ENCODE results near the gene GPX1. TPM values are rescaled to one million over a fixed set of nuclear protein-coding genes. Genes with fewer than 3 reads are reported as not detected.
A peak's percentile ranks its signal among the peaks of the same experiment; 100 is the strongest.
"Not testable (repeated sequence)": the region's sequence is repeated elsewhere in the genome, so short reads cannot be mapped to it uniquely, and the experiment has no call there.

GPX1 gene
- total RNA-seq, 4 donors from 2014 or later, result 161 to 398 (median 226) TPM

GRCh38 chr3:49352890-49353421, 5.2 kb downstream of the GPX1 start:
- no peak for TF ChIP-seq POLR2A (IDR thresholded peaks at IDR 0.05)
- no peak for TF ChIP-seq CTCF (IDR thresholded peaks at IDR 0.05)
- no peaks in the 10 kb centered on the region for H3K36me3 ChIP-seq
- no peak for DNase-seq
- H3K4me1 ChIP-seq, result peaks cover 17 to 43% of the 10 kb centered on the region in 2 donors
- H3K9me3 ChIP-seq, result no peaks in the 10 kb centered on the region
- WGBS, 2 donors, result 90 to 92% methylated on average over 5 of the region's 5 CpGs
- no peak overlapping the region for H3K4me3 ChIP-seq (replicated peaks in 1 of 3)
- no peaks in the 10 kb centered on the region for H3K27me3 ChIP-seq
- peak overlapping the region; percentile 57 to 81 (median 75) for H3K27ac ChIP-seq
- intact Hi-C loops (cut with DNase I), result no loop called here

- Histone ChIP-seq H3K9me3 (no peaks in the 10 kb centered on the region), H3K4me1 (peaks cover 17 to 43% of the 10 kb centered on the region in 2 donors), H3K36me3 (no peaks in the 10 kb centered on the region), H3K4me3 (replicated peaks in 1 of 3) (no peak overlapping the region), H3K27me3 (no peaks in the 10 kb centered on the region), H3K27ac (peak overlapping the region; percentile 57 to 81 (median 75))
- TF ChIP-seq POLR2A (IDR thresholded peaks at IDR 0.05), result no peak
- TF ChIP-seq CTCF (IDR thresholded peaks at IDR 0.05), result no peak
- intact Hi-C loops (cut with DNase I), result no loop called here
- DNase-seq, result no peak
- whole genome bisulfite sequencing, 2 donors, result 48 to 63% methylated on average over 2 of the region's 2 CpGs
Observed at GRCh38 chr3:49352281-49352680, 5.9 kb downstream of the GPX1 start.

- Histone ChIP-seq H3K27ac (peak overlapping the region; percentile 57 to 81 (median 75)), H3K4me1 (peaks cover 19 to 49% of the 10 kb centered on the region in 2 donors), H3K36me3 (no peaks in the 10 kb centered on the region), H3K9me3 (no peaks in the 10 kb centered on the region), H3K27me3 (no peaks in the 10 kb centered on the region), H3K4me3 (replicated peaks in 1 of 3) (no peak overlapping the region)
- TF ChIP-seq POLR2A (IDR thresholded peaks at IDR 0.05) (no peak), CTCF (IDR thresholded peaks at IDR 0.05) (no peak)
- intact Hi-C loops (cut with DNase I), result no loop called here
- WGBS, 2 donors, result 7 to 8% methylated on average over 1 of the region's 1 CpG
- peak; percentile 42 to 51 for DNase-seq
Observed at GRCh38 chr3:49351521-49352011, 6.6 kb downstream of the GPX1 start.

GRCh38 chr3:49349348-49350114, 8.6 kb downstream of the GPX1 start:
- Histone ChIP-seq H3K9me3 (no peaks in the 10 kb centered on the region), H3K36me3 (no peaks in the 10 kb centered on the region), H3K27ac (no peak overlapping the region), H3K4me3 (replicated peaks in 1 of 3) (no peak overlapping the region), H3K27me3 (no peaks in the 10 kb centered on the region), H3K4me1 (peaks cover 26 to 51% of the 10 kb centered on the region in 2 donors)
- TF ChIP-seq POLR2A (IDR thresholded peaks at IDR 0.05) (no peak), CTCF (IDR thresholded peaks at IDR 0.05) (no peak)
- intact Hi-C loops (cut with DNase I), result loop anchor here (10.0 kb wide), 1 partner anchor 85 kb away; no protein-coding TSS in a partner anchor
- DNase-seq, result no peak
- 79 to 84% methylated on average over 3 of the region's 3 CpGs for WGBS, 2 donors

GRCh38 chr3:49348361-49348760, 9.8 kb downstream of the GPX1 start:
- intact Hi-C loops (cut with DNase I), result loop anchor here (10.0 kb wide), 1 partner anchor 86 kb away; no protein-coding TSS in a partner anchor
- not testable (repeated sequence) for H3K27ac ChIP-seq; H3K4me3 ChIP-seq (replicated peaks in 1 of 3); H3K36me3 ChIP-seq; H3K9me3 ChIP-seq; DNase-seq; H3K27me3 ChIP-seq
- 96% methylated on average over 12 of the region's 12 CpGs for WGBS, 2 donors
- peaks cover 26 to 55% of the 10 kb centered on the region in 2 donors for H3K4me1 ChIP-seq

Data from thyroid gland (tissue), 4 donors.